Psoas muscle (tissue), 8 donors: ENCODE results near the gene C5AR1. TPM values are rescaled to one million over a fixed set of nuclear protein-coding genes. Genes with fewer than 3 reads are reported as not detected.
A peak's percentile ranks its signal among the peaks of the same experiment; 100 is the strongest.
"Not testable (repeated sequence)": the region's sequence is repeated elsewhere in the genome, so short reads cannot be mapped to it uniquely, and the experiment has no call there.

ENCODE experiments used
- ATAC-seq, 4 donors: fragments of 200-7000 bp; cut with Tn5 transposase; one replicate each; pipeline ENCODE4 v1.9.1; 2020; ENCODE audit warnings: moderate library complexity in 3 of 4, mild to moderate bottlenecking in 2 of 4
- DNase-seq, 2 donors: peaks; one replicate each; pipeline ENCODE4 v3.0.0-alpha.2; 2020
- H3K27ac ChIP-seq: fragments of 200-600 bp; one replicate; pipeline ENCODE4 v1.8.0; 2022
- H3K27me3 ChIP-seq, 3 donors: fragments of 200-600 bp in 1 of 3; one replicate each; pipeline versions ENCODE4 v1.6.1 to v1.8.0; 2013 to 2022; ENCODE audit warnings: low read length in 2 of 3, mild to moderate bottlenecking in 2 of 3, moderate library complexity in 1 of 3; ENCODE audit not compliant: insufficient read depth in 3 of 3
- H3K36me3 ChIP-seq, 2 donors: fragments of 200-600 bp in 1 of 2; one replicate each; pipeline versions ENCODE4 v1.6.1 to v1.8.0; 2013 to 2022; ENCODE audit warnings: low read depth in 1 of 2, mild to moderate bottlenecking in 1 of 2, moderate library complexity in 1 of 2; ENCODE audit not compliant: insufficient read depth in 1 of 2
- H3K4me1 ChIP-seq: fragments of 200-600 bp; one replicate; pipeline ENCODE4 v1.8.0; 2022
- H3K4me3 ChIP-seq: fragments of 200-600 bp; one replicate; pipeline ENCODE4 v1.8.0; 2022; ENCODE audit warnings: mild to moderate bottlenecking
- H3K9me3 ChIP-seq: fragments of 200-600 bp; one replicate; pipeline ENCODE4 v1.8.0; 2022
- CTCF ChIP-seq: fragments of 200-600 bp; IDR thresholded peaks from one replicate; pipeline ENCODE4 v1.8.0; 2022; ENCODE audit warnings: antibody characterized with exemption
- WGBS, 3 donors: extraction: QIAGEN DNeasy Blood & Tissue Kit; methylation state at CpG; one replicate each; pipeline versions ENCODE4 v1.1.6 to v1.1.7; 2013; 5-methylcytosine and 5-hydroxymethylcytosine counted together
- intact Hi-C, 2 donors: fragments of 100-400 bp; cut with DNase I; formaldehyde crosslinking; loops; one replicate each; pipeline versions ENCODE4 v1.11.0 to v1.14.2; 2022
- polyA plus RNA-seq, 3 donors: library from polyadenylated mRNA; stranded (reverse); fragments of 200-250 nt; gene quantifications; one replicate each; pipeline ENCODE4 v1.2.3, GENCODE V29; 2013
- total RNA-seq, 4 donors: library from RNA; stranded (reverse); fragmentation: NEBNext Ultra II Directional in 2 of 4; extraction: Animal tissue kit (Norgen Biotek cat#: 25700) in 2 of 4; gene quantifications; one replicate each; pipeline versions ENCODE4 v1.2.1 to v1.2.4, GENCODE V29; 2021 to 2023
- donor health status: healthy with polysubstance abuse.
- donor health status: DM: no; HTN: no; CAD: no; lungs with moderate emphysema.
- donor health status: Bipolar disorder and iron deficiency.
- donor health status: healthy.
- donor health status: DM: yes; HTN: yes; CAD: no.
- donor health status: DM: no; HTN: no; CAD: no.
- donor health status: DM: no; HTN: no; CAD: no.
- donor health status: DM: yes; HTN: yes; CAD: no.

C5AR1 gene
- total and polyA plus RNA-seq, 7 donors: 0.64 to 6.3 (median 2.4) TPM

DNA sequence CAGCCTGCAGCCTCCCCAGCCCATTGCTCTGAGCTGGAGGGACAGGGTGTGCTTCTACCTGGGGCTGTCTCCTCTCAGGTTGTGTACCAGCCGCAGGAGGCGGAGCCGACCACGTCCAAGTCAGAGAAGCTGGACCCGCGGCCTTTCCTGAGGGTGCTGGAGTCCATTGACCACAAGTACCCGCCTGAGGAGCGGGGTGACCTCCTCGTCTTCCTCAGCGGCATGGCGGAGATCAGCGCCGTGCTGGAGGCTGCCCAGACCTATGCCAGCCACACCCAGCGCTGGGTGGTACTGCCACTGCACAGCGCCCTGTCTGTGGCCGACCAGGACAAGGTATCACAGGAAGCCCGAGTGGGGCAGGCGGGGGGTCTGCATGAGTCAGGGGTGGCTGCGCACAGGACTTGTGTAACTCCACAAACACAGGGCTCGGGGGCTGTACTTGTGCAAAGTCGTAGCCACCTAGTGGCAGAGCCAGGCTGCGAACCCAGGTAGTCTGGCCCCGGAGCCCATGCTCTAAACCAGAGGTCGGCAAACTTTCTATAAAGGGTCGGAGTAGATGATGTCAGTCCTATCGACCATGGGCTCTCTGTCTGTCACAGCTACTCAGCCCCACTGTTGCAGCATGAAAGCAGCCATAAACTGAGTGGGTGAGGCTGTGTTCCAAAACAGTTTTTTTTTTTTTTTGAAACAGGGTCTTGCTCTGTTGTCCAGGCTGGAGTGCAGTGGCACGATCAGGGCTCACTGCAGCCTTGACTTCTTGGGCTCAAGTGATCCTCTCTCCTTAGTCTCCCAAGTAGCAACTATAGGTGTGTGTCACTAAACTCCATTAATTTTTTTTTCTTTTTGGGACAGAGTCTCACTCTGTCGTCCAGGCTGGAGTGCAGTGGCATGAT is 48.4 kb downstream of the C5AR1 start:
- Histone ChIP-seq H3K4me3 (no peak overlapping the region), H3K9me3 (no peaks in the 10 kb centered on the region), H3K27ac (no peak overlapping the region), H3K27me3 (no peaks in the 10 kb centered on the region), H3K36me3 (peaks cover 17 to 100% of the 10 kb centered on the region in 2 donors), H3K4me1 (no peaks in the 10 kb centered on the region)
- intact Hi-C loops: no loop called here
- 96 to 98% (median 96%) methylated on average over 28 of the region's 28 CpGs for WGBS, 3 donors
- ATAC-seq: peak in 1 of 4 donors; percentile 25
- no peak for TF ChIP-seq CTCF
- no peak for DNase-seq

DNA sequence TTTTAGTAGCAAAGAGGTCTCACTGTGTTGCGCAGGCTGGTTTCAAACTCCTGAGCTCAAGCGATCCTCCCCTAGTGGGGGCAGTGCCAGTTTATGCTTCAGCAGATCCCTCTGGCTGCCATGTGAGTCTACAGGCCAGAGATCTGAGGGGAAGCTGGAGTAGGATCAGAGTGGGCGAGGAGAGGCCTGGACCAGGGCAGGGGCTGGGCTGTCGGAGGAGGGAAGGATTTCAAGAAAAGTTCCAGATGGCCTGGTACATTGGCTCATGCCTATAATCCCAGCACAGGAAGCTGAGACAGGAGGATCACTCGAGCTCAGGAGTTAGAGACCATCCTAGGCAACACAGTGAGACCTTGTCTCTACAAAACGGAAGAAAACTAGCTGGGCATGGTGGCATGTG is 49.3 kb downstream of the C5AR1 start:
- H3K27me3 ChIP-seq: no peaks in the 10 kb centered on the region
- peaks cover 15 to 100% of the 10 kb centered on the region in 2 donors for H3K36me3 ChIP-seq
- WGBS, 3 donors: 81 to 90% (median 89%) methylated on average over 6 of the region's 6 CpGs
- DNase-seq (no peak), ATAC-seq (no peak)
- H3K4me3 ChIP-seq: no peak overlapping the region
- TF ChIP-seq CTCF: no peak
- H3K9me3 ChIP-seq: no peaks in the 10 kb centered on the region
- no peaks in the 10 kb centered on the region for H3K4me1 ChIP-seq
- no peak overlapping the region for H3K27ac ChIP-seq
- intact Hi-C loops: no loop called here

- H3K4me3 ChIP-seq: no peak overlapping the region
- ATAC-seq (no peak), DNase-seq (no peak)
- 92 to 95% (median 93%) methylated on average over 21 of the region's 21 CpGs for WGBS, 3 donors
- no peaks in the 10 kb centered on the region for H3K9me3 ChIP-seq
- peaks cover 7 to 98% of the 10 kb centered on the region in 2 donors for H3K36me3 ChIP-seq
- H3K27ac ChIP-seq: no peak overlapping the region
- no peaks in the 10 kb centered on the region for H3K4me1 ChIP-seq
- no peak for TF ChIP-seq CTCF
- H3K27me3 ChIP-seq: no peaks in the 10 kb centered on the region
- intact Hi-C loops: no loop called here
These were observed 52.7 kb downstream of the C5AR1 start for GRCh38 chr19:47362321-47362720.

GRCh38 chr19:47363758-47364531 is 54.3 kb downstream of the C5AR1 start:
- H3K9me3 ChIP-seq: no peaks in the 10 kb centered on the region
- no peak for TF ChIP-seq CTCF
- 85 to 90% (median 86%) methylated on average over 13 of the region's 13 CpGs for WGBS, 3 donors
- no peak overlapping the region for H3K27ac ChIP-seq
- intact Hi-C loops: no loop called here
- ATAC-seq (no peak), DNase-seq (no peak)
- H3K36me3 ChIP-seq: peaks cover 4 to 95% of the 10 kb centered on the region in 2 donors
- H3K4me3 ChIP-seq: no peak overlapping the region
- H3K4me1 ChIP-seq: no peaks in the 10 kb centered on the region
- H3K27me3 ChIP-seq: no peaks in the 10 kb centered on the region

DNA sequence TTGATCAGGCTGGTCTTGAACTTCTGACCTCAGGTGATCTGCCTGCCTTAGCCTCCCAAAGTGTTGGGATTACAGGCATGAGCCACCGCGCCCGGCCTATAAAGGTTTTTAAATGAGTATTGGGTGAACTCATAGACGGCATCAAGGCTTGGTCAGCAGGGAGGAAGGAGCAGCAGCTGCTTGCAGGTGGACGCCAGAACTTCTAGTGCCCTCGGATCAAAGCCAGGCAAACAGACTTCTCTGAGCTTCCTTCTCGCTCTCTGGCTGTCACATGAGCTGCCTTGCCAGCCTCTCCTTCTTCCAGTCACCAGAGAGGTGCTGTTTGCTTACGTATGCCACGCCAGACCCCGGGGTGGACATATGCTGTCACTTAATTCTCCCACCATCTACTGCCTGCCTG is 55.8 kb downstream of the C5AR1 start:
- Histone ChIP-seq H3K36me3 (peaks cover 0 to 95% of the 10 kb centered on the region in 2 donors), H3K27ac (peak overlapping the region; percentile 23)
- H3K4me1 ChIP-seq, DNase-seq, H3K4me3 ChIP-seq, H3K27me3 ChIP-seq, intact Hi-C loops, H3K9me3 ChIP-seq: not testable (repeated sequence)
- 61 to 79% (median 72%) methylated on average over 9 to 10 of the region's 10 CpGs for WGBS, 3 donors
- peak in 3 of 4 donors; percentile 35 to 65 (median 52) for ATAC-seq
